GM12878 (cell line): ENCODE results near the gene GPATCH11. TPM values are rescaled to one million over a fixed set of nuclear protein-coding genes. Genes with fewer than 3 reads are reported as not detected.

Source experiments
- ATAC-seq: fragments of 200-7000 bp; cut with Tn5 transposase; 3 replicates; pipeline ENCODE4 v1.9.1; 2020; ENCODE audit warnings: mild to moderate bottlenecking, moderate library complexity
- BruUV-seq: library from RNA; stranded (reverse); fragments of 400-500 nt; replicated peaks from 2 replicates; lab custom pipeline; 2021; lab: Mats Ljungman, UMichigan
- CTCF ChIA-PET: fragments of 300-600 bp; sonication (Branson Sonifier 250); formaldehyde crosslinking; extraction: SDS; loops from one replicate; lab custom pipeline; 2021; ENCODE audit warnings: inconsistent platforms; lab: Yijun Ruan, JAX
- POLR2A ChIA-PET: fragments of 350-600 bp; formaldehyde crosslinking; extraction: SDS; loops from one replicate; lab custom pipeline; 2021; ENCODE audit warnings: inconsistent platforms; lab: Charles Lee
- RAD21 ChIA-PET: fragments of 300-600 bp; sonication (Branson Sonifier 250); formaldehyde crosslinking; loops from one replicate; lab custom pipeline; 2023; ENCODE audit warnings: antibody characterized with exemption; ENCODE audit not compliant: unreplicated experiment; lab: Charles Lee
- SMC1A ChIA-PET: fragments of 300-600 bp; sonication (Branson Sonifier 250); formaldehyde crosslinking; loops from one replicate; lab custom pipeline; 2023; ENCODE audit not compliant: unreplicated experiment, uncharacterized antibody; lab: Charles Lee
- DNase-seq: peaks from one replicate; pipeline ENCODE4 v3.0.0-alpha.2; 2011; ENCODE audit warnings: low read depth, low spot score
- FAIRE-seq: peaks from 3 replicates; lab custom pipeline; 2011; peaks lifted over from hg19 to GRCh38; lab: Jason Lieb, UNC
- H2AFZ ChIP-seq: 2 replicates; pipeline ENCODE4 v1.6.0; 2011; ENCODE audit warnings: low read depth, low read length, control low read depth; ENCODE audit not compliant: control insufficient read depth
- H3K27ac ChIP-seq: 2 replicates; pipeline ENCODE4 v1.5.1; 2011; ENCODE audit warnings: control low read depth; ENCODE audit not compliant: control insufficient read depth, insufficient read depth
- H3K27me3 ChIP-seq, 2 experiments: replicated peaks in 1 of 2; 2 replicates each; pipeline versions ENCODE4 v1.6.0 to v1.6.1; 2011; ENCODE audit warnings: low read length in 1 of 2; ENCODE audit not compliant: control insufficient read depth in 2 of 2, insufficient read depth in 2 of 2
- H3K36me3 ChIP-seq, 2 experiments: 2 replicates each; pipeline ENCODE4 v1.5.1; 2011; ENCODE audit warnings: low read length in 1 of 2; ENCODE audit not compliant: control insufficient read depth in 2 of 2, insufficient read depth in 2 of 2
- H3K4me1 ChIP-seq: 2 replicates; pipeline ENCODE4 v1.6.1; 2011; ENCODE audit warnings: mild to moderate bottlenecking, low read length, moderate library complexity, mixed read lengths; ENCODE audit not compliant: control insufficient read depth, insufficient read depth
- H3K4me2 ChIP-seq: 2 replicates; pipeline ENCODE4 v1.6.0; 2011; ENCODE audit warnings: control low read depth; ENCODE audit not compliant: control insufficient read depth, insufficient read depth
- H3K4me3 ChIP-seq: fragments of 200-600 bp; sonication (generic); 2 replicates; pipeline ENCODE4 v1.5.1; 2016
- H3K79me2 ChIP-seq: 2 replicates; pipeline ENCODE4 v1.6.0; 2011; ENCODE audit warnings: low read length; ENCODE audit not compliant: control insufficient read depth, insufficient read depth
- H3K9ac ChIP-seq: 2 replicates; pipeline ENCODE4 v1.8.0; 2011; ENCODE audit warnings: low read length, control low read depth, mixed read lengths; ENCODE audit not compliant: control insufficient read depth, insufficient read depth
- H3K9me3 ChIP-seq: replicated peaks from 3 replicates; pipeline ENCODE4 v1.5.1; 2011; ENCODE audit warnings: mild to moderate bottlenecking, low read length; ENCODE audit not compliant: control insufficient read depth, insufficient read depth
- H4K20me1 ChIP-seq: 2 replicates; pipeline ENCODE4 v1.6.0; 2011; ENCODE audit not compliant: control insufficient read depth, insufficient read depth
- ASH2L ChIP-seq: fragments of 300-600, 200-600 bp; sonication (generic); IDR thresholded peaks from 2 replicates; pipeline ENCODE4 v1.6.1; 2017; ENCODE audit warnings: low read depth, mild to moderate bottlenecking, borderline replicate concordance
- CBX3 ChIP-seq: fragments of 200-600 bp; sonication (generic); IDR thresholded peaks from 2 replicates; pipeline ENCODE4 v1.6.1; 2016; ENCODE audit warnings: low read depth, borderline replicate concordance
- CHD1 ChIP-seq: IDR thresholded peaks from 2 replicates; pipeline ENCODE4 v1.6.1; 2012; ENCODE audit warnings: low read depth, low read length, improper control_type of control experiment
- GABPA ChIP-seq: IDR thresholded peaks from 2 replicates; pipeline ENCODE4 v1.6.1; 2014; ENCODE audit warnings: antibody characterized with exemption, low read depth, mild to moderate bottlenecking, inconsistent platforms
- NR2C1 ChIP-seq: fragments of 450-650 bp; IDR thresholded peaks from 2 replicates; pipeline ENCODE4 v1.6.1; 2017; ENCODE audit warnings: antibody characterized with exemption, mild to moderate bottlenecking, moderate library complexity
- PAX5 ChIP-seq: IDR thresholded peaks from 2 replicates; pipeline ENCODE4 v1.6.1; 2011; ENCODE audit warnings: low read depth, low read length, borderline replicate concordance
- PML ChIP-seq: IDR thresholded peaks from 2 replicates; pipeline ENCODE4 v1.6.1; 2012; ENCODE audit warnings: low read length, inconsistent platforms
- RAD51 ChIP-seq: fragments of 450-650 bp; IDR thresholded peaks from 2 replicates; pipeline ENCODE4 v1.6.1; 2016; ENCODE audit warnings: moderate library complexity, mild to moderate bottlenecking, inconsistent platforms
- RBBP5 ChIP-seq: fragments of 200-600 bp; sonication (generic); conservative IDR thresholded peaks from 2 replicates; pipeline ENCODE4 v1.6.1; 2016
- RUNX3 ChIP-seq: IDR thresholded peaks from 2 replicates; pipeline ENCODE4 v1.6.1; 2012; ENCODE audit warnings: low read length, inconsistent platforms
- SIX5 ChIP-seq: IDR thresholded peaks from 2 replicates; pipeline ENCODE4 v1.6.1; 2011; ENCODE audit warnings: mild to moderate bottlenecking, low read depth, low read length, moderate library complexity; ENCODE audit not compliant: severe bottlenecking
- SMAD5 ChIP-seq: IDR thresholded peaks from 2 replicates; pipeline ENCODE4 v1.6.1; 2016; ENCODE audit warnings: antibody characterized with exemption, low read depth
- TAF1 ChIP-seq: IDR thresholded peaks from 2 replicates; pipeline ENCODE4 v1.6.1; 2011; ENCODE audit warnings: mild to moderate bottlenecking, low read depth, low read length, borderline replicate concordance
- TCF7 ChIP-seq: IDR thresholded peaks from 2 replicates; pipeline ENCODE4 v1.6.1; 2014; ENCODE audit warnings: antibody characterized with exemption, borderline replicate concordance
- WGBS: methylation state at CpG from one replicate; pipeline ENCODE4 v1.1.6; 2016; ENCODE audit warnings: low lambda C conversion rate; ENCODE audit not compliant: insufficient replicate concordance, insufficient coverage; ENCODE audit errors: missing lambda C conversion rate; 5-methylcytosine and 5-hydroxymethylcytosine counted together
- in situ Hi-C: fragments of 300-500 bp; cut with MboI; formaldehyde crosslinking; loops from 9 replicates; pipeline ENCODE4 v1.14.3; 2018; ENCODE audit warnings: mixed read lengths
- intact Hi-C: fragments of 100-400 bp; cut with micrococcal nuclease; formaldehyde crosslinking; loops from one replicate; pipeline ENCODE4 v1.14.2; 2022; ENCODE audit not compliant: unreplicated experiment
- polyA plus RNA-seq, 11 experiments: library from polyadenylated mRNA; depleted of rRNA in 4 of 11; unstranded in 6 of 11; stranded (reverse) in 5 of 11; fragments of >200 nt; fragmentation: Nextera tagmentation in 4 of 11; fragmentation: Illumina TruSeq in 1 of 11; extraction: Ambion mirVana in 4 of 11; extraction: Trizol in 1 of 11; gene quantifications; 1 replicate in 1 of 11; 2 replicates in 10 of 11; pipeline versions ENCODE4 v1.2.1 to v1.2.3, GENCODE V29; 2011 to 2016; ENCODE audit warnings: inconsistent platforms in 2 of 11, missing spikeins in 2 of 11, low read depth in 1 of 11
- total RNA-seq, 4 experiments: library from RNA; depleted of rRNA in 3 of 4; stranded (reverse); fragments of >200 nt in 3 of 4; fragmentation: Illumina TruSeq in 1 of 4; extraction: Trizol in 1 of 4; gene quantifications; 2 replicates each; pipeline versions ENCODE4 v1.2.1 to v1.2.3, GENCODE V29; 2013 to 2021
- TF ChIP-seq, protein P1 (sequence below): fragments of 450-650 bp; IDR thresholded peaks from 2 replicates; pipeline ENCODE4 v1.6.1; 2016; ENCODE audit warnings: mild to moderate bottlenecking
- TF ChIP-seq, protein P2 (sequence below): fragments of 450-650 bp; IDR thresholded peaks from 2 replicates; pipeline ENCODE4 v1.6.1; 2016; ENCODE audit warnings: mild to moderate bottlenecking, moderate library complexity, borderline replicate concordance
- TF ChIP-seq, protein P3 (sequence below): IDR thresholded peaks from 2 replicates; pipeline ENCODE4 v1.6.1; 2011; ENCODE audit warnings: low read depth, low read length, improper control_type of control experiment, borderline replicate concordance
- TF ChIP-seq, protein P4 (sequence below): IDR thresholded peaks from 2 replicates; pipeline ENCODE4 v1.6.1; 2012; ENCODE audit warnings: low read depth, low read length, improper control_type of control experiment

GPATCH11 gene
- total and polyA plus RNA-seq, 10 of the 15 experiments (the other 5 are each of a cell fraction or from before 2014, with no cell fraction given): 11.5 to 31.8 (median 16.5) TPM

DNA sequence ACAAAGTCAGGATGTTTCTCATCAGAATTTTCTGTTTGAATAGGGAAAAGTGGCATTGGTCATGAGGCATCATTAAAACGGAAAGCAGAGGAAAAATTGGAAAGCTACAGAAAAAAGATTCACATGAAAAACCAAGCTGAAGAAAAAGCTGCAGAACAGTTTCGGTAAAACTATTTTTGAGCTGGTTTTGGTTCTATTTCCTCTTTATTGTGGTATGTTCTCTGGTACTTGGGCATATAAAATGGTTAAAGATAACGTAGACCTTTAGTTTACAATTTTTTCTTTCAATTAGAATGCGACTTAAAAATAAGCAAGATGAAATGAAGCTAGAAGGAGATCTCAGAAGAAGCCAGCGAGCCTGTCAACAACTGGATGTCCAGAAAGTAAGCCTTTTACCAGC lies 7.6 kb downstream of the GPATCH11 start:
- in situ Hi-C loops (no loop called here), intact Hi-C loops (no loop called here)
- H3K4me3 ChIP-seq: peak overlapping the region; percentile 68; the same call in 1 of the 2 replicates
- no peaks in the 10 kb centered on the region for H3K9me3 ChIP-seq
- peak; percentile 49 for DNase-seq
- peak overlapping the region; percentile 67 for H3K27ac ChIP-seq
- BruUV-seq: no TSS peak
- peaks cover 9% of the 10 kb centered on the region for H3K79me2 ChIP-seq
- H2AFZ ChIP-seq: no peak overlapping the region
- peak; percentile 56 for ATAC-seq
- WGBS: 2% methylated on average over 5 of the region's 5 CpGs
- H3K9ac ChIP-seq: no peak overlapping the region
- peaks cover 2 to 24% of the 10 kb centered on the region in 2 experiments for H3K36me3 ChIP-seq
- RAD21 ChIA-PET: interaction anchor here (0.8 to 1.6 kb wide), 5 partner anchors 9 to 86 kb away, joined by 3 to 5 read pairs (median 4); partner anchors contain the start of gene EIF2AK2
- H3K4me2 ChIP-seq: peak overlapping the region; percentile 54
- H3K27me3 ChIP-seq: no peaks in the 10 kb centered on the region
- CTCF ChIA-PET: interaction anchor here (0.6 to 1.5 kb wide), 4 partner anchors 14 to 801 kb away, joined by 3 read pairs; no protein-coding TSS in a partner anchor
- POLR2A ChIA-PET: interaction anchor here (0.6 to 0.9 kb wide), 3 partner anchors 49 to 574 kb away, joined by 3 to 4 read pairs (median 3); partner anchors contain the start of gene STRN
- no peaks in the 10 kb centered on the region for H4K20me1 ChIP-seq
- FAIRE-seq: peak; percentile 96
- SMC1A ChIA-PET: interaction anchor here (0.6 to 2.4 kb wide), 11 partner anchors 9 to 271 kb away, joined by 3 to 10 read pairs (median 4); no protein-coding TSS in a partner anchor
- H3K4me1 ChIP-seq: peaks cover 32% of the 10 kb centered on the region
- TF ChIP-seq PAX5 (0 out of 2 replicates have a peak, but pooled peaks have one; percentile 45), CBX3 (no peak), RUNX3 (peak; percentile 96), GABPA (no peak), SIX5 (no peak), TCF7 (peak; percentile 72; the same call in 1 of the 2 replicates), PML (peak; percentile 40; the same call in 1 of the 2 replicates), CHD1 (no peak), SMAD5 (no peak), NR2C1 (no peak), RAD51 (no peak), TAF1 (no peak), ASH2L (no peak), RBBP5 (no peak)
- TF ChIP-seq, protein P1, sequence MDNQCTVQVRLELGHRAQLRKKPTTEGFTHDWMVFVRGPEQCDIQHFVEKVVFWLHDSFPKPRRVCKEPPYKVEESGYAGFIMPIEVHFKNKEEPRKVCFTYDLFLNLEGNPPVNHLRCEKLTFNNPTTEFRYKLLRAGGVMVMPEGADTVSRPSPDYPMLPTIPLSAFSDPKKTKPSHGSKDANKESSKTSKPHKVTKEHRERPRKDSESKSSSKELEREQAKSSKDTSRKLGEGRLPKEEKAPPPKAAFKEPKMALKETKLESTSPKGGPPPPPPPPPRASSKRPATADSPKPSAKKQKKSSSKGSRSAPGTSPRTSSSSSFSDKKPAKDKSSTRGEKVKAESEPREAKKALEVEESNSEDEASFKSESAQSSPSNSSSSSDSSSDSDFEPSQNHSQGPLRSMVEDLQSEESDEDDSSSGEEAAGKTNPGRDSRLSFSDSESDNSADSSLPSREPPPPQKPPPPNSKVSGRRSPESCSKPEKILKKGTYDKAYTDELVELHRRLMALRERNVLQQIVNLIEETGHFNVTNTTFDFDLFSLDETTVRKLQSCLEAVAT: no peak
- TF ChIP-seq, protein P2, sequence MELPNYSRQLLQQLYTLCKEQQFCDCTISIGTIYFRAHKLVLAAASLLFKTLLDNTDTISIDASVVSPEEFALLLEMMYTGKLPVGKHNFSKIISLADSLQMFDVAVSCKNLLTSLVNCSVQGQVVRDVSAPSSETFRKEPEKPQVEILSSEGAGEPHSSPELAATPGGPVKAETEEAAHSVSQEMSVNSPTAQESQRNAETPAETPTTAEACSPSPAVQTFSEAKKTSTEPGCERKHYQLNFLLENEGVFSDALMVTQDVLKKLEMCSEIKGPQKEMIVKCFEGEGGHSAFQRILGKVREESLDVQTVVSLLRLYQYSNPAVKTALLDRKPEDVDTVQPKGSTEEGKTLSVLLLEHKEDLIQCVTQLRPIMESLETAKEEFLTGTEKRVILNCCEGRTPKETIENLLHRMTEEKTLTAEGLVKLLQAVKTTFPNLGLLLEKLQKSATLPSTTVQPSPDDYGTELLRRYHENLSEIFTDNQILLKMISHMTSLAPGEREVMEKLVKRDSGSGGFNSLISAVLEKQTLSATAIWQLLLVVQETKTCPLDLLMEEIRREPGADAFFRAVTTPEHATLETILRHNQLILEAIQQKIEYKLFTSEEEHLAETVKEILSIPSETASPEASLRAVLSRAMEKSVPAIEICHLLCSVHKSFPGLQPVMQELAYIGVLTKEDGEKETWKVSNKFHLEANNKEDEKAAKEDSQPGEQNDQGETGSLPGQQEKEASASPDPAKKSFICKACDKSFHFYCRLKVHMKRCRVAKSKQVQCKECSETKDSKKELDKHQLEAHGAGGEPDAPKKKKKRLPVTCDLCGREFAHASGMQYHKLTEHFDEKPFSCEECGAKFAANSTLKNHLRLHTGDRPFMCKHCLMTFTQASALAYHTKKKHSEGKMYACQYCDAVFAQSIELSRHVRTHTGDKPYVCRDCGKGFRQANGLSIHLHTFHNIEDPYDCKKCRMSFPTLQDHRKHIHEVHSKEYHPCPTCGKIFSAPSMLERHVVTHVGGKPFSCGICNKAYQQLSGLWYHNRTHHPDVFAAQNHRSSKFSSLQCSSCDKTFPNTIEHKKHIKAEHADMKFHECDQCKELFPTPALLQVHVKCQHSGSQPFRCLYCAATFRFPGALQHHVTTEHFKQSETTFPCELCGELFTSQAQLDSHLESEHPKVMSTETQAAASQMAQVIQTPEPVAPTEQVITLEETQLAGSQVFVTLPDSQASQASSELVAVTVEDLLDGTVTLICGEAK: no peak
- TF ChIP-seq, protein P3, sequence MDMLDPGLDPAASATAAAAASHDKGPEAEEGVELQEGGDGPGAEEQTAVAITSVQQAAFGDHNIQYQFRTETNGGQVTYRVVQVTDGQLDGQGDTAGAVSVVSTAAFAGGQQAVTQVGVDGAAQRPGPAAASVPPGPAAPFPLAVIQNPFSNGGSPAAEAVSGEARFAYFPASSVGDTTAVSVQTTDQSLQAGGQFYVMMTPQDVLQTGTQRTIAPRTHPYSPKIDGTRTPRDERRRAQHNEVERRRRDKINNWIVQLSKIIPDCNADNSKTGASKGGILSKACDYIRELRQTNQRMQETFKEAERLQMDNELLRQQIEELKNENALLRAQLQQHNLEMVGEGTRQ: no peak
- TF ChIP-seq, protein P4, sequence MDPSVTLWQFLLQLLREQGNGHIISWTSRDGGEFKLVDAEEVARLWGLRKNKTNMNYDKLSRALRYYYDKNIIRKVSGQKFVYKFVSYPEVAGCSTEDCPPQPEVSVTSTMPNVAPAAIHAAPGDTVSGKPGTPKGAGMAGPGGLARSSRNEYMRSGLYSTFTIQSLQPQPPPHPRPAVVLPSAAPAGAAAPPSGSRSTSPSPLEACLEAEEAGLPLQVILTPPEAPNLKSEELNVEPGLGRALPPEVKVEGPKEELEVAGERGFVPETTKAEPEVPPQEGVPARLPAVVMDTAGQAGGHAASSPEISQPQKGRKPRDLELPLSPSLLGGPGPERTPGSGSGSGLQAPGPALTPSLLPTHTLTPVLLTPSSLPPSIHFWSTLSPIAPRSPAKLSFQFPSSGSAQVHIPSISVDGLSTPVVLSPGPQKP: no peak
